Epithelial cell of esophagus (primary cell): Measurements from ENCODE around the gene SOX2.

Experiments
- DNase-seq: peaks from one replicate; pipeline ENCODE4 v3.0.0; 2010; ENCODE audit warnings: low read depth
- H3K4me3 ChIP-seq: 2 replicates; pipeline ENCODE4 v1.5.1; 2011; ENCODE audit warnings: mild to moderate bottlenecking, low read length, control low read depth
- TF ChIP-seq, protein P1 (sequence below): IDR thresholded peaks from 2 replicates; pipeline ENCODE4 v1.5.1; 2011; ENCODE audit warnings: low read depth, mild to moderate bottlenecking, low read length, control low read depth, inconsistent platforms; ENCODE audit not compliant: insufficient read depth; ENCODE audit errors: missing control alignments

The SOX2 gene

GRCh38 chr3:181707980-181708379 is 3.7 kb upstream of the SOX2 start:
- TF ChIP-seq, protein P1, sequence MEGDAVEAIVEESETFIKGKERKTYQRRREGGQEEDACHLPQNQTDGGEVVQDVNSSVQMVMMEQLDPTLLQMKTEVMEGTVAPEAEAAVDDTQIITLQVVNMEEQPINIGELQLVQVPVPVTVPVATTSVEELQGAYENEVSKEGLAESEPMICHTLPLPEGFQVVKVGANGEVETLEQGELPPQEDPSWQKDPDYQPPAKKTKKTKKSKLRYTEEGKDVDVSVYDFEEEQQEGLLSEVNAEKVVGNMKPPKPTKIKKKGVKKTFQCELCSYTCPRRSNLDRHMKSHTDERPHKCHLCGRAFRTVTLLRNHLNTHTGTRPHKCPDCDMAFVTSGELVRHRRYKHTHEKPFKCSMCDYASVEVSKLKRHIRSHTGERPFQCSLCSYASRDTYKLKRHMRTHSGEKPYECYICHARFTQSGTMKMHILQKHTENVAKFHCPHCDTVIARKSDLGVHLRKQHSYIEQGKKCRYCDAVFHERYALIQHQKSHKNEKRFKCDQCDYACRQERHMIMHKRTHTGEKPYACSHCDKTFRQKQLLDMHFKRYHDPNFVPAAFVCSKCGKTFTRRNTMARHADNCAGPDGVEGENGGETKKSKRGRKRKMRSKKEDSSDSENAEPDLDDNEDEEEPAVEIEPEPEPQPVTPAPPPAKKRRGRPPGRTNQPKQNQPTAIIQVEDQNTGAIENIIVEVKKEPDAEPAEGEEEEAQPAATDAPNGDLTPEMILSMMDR: no peak
- no peak for DNase-seq
- H3K4me3 ChIP-seq: no peak overlapping the region

DNA sequence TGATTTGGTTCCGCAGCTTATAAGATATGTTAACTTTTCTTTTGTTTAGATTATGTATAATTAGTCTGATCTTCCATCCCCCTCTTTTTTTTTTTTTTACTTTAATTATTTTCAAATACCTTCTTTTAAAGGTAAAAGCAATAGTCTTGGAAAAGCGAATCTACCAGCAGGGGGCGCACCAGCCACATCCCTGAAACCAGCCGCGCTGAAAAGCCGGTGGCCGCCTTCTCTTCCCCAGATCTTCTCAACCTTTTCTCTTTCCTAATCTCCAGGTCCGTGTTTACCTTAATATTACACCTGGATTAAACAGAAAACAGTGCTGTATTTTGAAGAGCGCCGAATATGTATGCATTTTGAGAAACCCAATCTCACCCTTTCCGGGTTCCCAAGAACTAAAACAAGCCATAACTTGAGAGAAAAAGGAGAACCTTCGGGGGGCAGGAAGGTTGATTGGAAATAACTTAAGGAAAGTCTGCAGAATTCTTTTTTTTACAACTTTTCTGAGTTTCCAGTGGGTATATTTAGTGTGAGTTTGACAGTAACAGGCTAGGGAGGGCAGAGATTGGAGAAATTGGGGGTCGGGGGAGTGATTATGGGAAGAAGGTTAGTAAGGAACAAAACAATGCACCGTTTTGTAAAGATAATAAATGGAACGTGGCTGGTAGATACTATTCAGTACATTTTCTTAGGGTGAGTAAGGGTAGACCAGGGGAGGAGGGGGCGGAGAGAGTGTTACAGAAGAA is 2.0 kb upstream of the SOX2 start:
- H3K4me3 ChIP-seq: no peak overlapping the region
- TF ChIP-seq, protein P1: peak; percentile 72
- peak; percentile 79 for DNase-seq

- TF ChIP-seq, protein P1: no peak
- peak overlapping the region; percentile 48 for H3K4me3 ChIP-seq
- DNase-seq: no peak
Observed at GRCh38 chr3:181710345-181711291, 1.1 kb upstream of the SOX2 start.

- H3K4me3 ChIP-seq: peak overlapping the region; percentile 75
- TF ChIP-seq, protein P1: no peak
- DNase-seq: no peak
Observed at GRCh38 chr3:181712226-181712552, 464 bp downstream of the SOX2 start.

GRCh38 chr3:181712553-181713279 is 991 bp downstream of the SOX2 start:
- TF ChIP-seq, protein P1: no peak
- DNase-seq: peak; percentile 68
- H3K4me3 ChIP-seq: peak overlapping the region; percentile 75

DNA sequence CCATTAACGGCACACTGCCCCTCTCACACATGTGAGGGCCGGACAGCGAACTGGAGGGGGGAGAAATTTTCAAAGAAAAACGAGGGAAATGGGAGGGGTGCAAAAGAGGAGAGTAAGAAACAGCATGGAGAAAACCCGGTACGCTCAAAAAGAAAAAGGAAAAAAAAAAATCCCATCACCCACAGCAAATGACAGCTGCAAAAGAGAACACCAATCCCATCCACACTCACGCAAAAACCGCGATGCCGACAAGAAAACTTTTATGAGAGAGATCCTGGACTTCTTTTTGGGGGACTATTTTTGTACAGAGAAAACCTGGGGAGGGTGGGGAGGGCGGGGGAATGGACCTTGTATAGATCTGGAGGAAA is 1.5 kb downstream of the SOX2 start:
- DNase-seq: peak; percentile 27
- TF ChIP-seq, protein P1: no peak
- peak overlapping the region; percentile 75 for H3K4me3 ChIP-seq
